ENCODE data around the gene RNF8.
"Not testable (repeated sequence)": the region's sequence is repeated elsewhere in the genome, so short reads cannot be mapped to it uniquely, and the experiment has no call there.

RNF8 gene

GRCh38 chr6:37442416-37443215 is 88.8 kb downstream of the RNF8 start:
- DNase-seq (ENCODE audit: low read depth in 3 of 3, low spot score in 1 of 3): no peak

GRCh38 chr6:37443216-37443542 is 89.4 kb downstream of the RNF8 start:
- DNase-seq (ENCODE audit: low read depth in 3 of 3, low spot score in 1 of 3): not testable (repeated sequence)
